ENCODE measurements around the gene ITFG1.
"Not testable (repeated sequence)": the region's sequence is repeated elsewhere in the genome, so short reads cannot be mapped to it uniquely, and the experiment has no call there.

Gene ITFG1

DNA sequence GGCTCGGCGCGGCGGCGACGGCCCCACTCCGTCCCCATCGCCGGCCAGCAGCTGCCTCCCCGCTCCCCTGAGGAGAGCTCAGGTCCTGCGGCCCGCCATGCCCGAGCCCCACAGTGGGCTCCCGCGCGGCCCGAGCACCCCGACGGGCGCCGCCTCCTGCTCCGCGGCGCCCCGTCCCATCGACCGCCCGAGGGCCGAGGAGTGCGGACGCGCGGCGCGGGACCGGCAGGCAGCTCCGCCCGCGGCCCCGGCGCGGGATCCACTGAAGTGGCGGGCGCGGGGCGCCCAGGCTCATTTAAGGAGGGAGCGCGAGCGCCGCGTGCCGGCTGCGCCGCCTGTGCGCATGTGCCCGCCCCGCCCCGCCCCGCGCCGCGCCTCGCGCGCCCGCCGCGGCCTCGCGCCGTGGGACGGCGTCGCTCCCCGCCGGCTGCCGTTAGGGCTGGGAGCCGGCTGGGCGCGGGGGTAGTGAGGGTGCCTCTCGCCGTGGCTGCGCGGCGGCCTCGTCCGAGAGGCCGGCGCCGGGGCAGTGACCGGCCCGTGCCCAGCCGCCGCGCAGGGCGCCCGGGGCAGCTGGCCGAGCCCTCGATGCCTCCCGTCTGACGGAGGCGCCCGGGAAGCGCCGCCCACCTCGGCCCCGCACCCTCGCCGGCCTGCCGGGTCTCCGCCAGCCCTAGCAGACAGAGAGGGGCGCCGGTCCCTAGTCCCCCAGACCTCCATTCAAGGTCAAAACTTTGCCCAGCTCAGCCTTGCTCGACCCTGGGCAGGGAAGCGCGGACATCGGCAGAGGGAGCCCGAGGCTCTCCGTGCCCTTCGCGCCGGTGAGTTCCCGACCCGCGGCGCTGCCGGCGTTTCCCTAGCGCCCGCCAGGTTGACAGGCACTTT lies 316.9 kb downstream of the ITFG1 start, which contains the start of gene NETO2:
NETO2 (minus strand) TSS at position 269 of the 882 bp plus-strand sequence. CDS start 333 bp downstream, outside the sequence.
- DNase-seq: peak; percentile 60 to 65

DNA sequence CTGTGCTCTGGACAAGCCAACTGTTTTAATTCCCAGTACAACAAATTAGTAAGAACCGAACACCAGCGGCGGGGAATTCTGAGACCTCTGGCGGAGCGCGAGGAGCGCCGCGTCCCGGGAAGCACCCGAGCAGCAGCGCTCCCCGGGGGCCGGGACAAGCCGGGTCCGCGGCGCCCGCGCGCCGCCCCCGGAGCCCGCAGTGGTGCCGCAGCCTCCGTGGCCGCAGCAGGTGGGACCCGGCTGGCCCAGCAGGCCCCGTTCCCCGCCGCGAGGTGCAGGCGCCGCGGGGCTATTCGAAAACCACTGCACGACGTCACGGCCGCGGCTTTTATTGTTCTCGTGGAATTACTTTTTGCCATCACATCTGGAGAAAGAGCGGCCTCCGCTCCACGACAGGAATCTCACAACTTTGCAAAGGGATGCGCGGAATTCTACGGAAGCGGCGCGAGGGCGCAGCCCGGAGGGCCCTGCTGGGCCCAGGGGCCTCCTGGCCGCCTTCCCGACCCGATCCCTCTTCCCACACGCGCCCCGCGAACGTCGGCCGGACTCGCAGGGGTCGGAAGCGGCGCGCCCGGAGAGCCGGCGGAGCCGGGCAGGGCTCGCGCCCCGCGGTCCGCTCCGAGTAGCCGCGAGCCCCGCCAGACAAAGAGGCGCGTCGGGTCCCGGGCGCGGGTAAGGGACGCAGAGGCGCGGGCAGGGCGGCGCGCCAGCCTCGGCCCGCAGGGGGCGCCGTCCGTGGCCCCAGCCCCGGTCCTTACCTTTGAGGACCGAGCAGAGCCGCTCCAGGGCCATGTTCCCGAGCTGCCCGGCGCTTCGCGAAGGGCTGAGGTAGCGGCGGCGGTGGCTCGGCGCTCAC lies 317.8 kb downstream of the ITFG1 start:
- peak; percentile 54 to 61 for DNase-seq

DNA sequence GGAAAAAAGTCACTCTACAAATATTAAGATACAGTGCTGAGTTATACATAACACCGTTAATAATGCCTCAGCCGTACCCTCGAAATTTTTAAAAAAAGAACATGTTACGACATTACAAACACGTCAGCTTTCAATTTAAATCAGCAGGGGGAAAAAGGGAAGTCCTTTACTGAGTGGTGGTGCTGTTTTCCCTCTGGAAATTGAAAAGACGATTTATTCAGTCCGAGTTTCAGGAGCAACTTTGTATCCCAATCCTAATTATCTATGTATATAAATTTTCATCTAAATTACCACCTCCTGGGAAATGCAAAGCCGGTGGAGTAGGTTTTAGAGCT lies 318.4 kb downstream of the ITFG1 start:
- no peak for DNase-seq

DNA sequence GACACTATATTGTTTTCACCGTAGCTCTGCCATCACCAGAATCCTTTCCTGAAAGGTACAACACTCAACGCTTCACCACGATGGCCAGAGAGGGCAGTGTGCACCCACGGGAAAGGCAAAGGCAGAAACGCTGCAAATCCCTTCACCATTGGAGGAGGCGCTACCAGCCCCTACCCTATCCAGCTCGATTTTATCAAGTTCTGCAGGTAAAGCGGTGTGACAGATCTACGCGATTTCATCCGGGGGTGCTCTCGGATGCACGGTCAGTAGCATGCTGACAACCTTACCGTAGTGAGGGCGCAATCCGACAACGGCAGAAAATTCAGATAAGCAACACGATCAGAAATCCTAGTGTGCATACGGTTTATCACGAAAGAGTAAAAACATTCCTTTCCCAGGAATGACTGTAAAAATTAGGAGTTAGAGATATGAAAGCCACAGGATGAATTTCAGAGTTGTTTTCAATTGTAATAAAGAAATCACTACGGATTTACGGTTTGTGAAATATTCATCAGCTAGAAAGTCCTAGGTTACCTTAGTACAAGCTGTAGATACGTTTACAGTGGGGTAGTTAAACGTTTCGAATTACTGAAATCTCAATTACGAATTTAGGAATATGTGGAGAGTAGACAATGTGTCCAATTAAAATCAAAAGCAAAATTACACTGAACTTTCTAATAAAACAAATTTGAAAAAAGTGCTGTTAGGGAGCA lies 318.9 kb downstream of the ITFG1 start:
- peak; percentile 76 to 82 for DNase-seq

DNA sequence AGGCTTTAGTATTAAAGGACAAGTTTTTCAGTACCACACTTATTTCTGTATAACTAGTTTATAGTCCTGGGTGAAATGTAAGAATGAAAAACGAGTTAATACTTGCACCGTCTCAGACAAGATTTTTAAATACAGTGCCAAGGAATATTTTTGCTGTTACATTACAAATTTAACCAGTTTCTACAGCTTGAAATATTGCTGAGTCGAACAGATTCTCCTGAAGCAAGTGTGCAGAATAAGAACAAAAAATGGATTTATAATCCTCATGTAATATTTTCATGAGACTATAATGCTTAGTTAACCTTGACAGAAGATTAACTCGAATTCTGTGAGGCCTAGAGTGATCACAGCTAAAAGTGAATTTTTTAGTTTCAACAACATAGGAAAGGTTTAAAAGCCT lies 320.2 kb downstream of the ITFG1 start:
- DNase-seq: no peak

DNA sequence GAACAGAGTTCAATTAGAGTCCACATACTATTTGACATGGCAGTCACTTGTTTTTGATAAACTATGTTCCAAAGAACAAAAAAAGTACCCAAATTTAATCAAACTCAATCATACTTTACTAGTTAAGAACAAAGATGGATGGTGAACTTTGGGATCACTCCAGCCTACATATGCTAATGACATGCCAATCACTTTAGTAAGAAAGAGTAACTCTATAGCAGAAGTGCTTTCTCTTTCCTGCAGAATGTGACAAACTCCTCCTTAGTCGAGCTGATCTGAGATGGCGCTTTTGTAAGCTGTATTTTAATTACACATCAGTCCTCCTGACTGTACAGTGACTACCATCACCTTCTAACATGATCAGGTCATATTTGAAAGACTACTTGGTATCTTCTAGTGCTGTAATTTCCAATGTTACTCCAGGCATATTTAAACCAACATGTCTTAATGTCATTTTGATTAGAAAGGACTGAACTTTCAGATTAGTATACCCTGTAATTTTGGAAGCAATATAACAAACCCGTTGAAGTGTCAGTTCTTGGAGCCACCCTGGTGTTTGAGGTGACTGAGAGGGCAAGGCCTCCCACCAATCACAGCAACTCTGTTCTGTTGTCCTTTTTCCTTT lies 321.2 kb downstream of the ITFG1 start:
- no peak for DNase-seq

DNA sequence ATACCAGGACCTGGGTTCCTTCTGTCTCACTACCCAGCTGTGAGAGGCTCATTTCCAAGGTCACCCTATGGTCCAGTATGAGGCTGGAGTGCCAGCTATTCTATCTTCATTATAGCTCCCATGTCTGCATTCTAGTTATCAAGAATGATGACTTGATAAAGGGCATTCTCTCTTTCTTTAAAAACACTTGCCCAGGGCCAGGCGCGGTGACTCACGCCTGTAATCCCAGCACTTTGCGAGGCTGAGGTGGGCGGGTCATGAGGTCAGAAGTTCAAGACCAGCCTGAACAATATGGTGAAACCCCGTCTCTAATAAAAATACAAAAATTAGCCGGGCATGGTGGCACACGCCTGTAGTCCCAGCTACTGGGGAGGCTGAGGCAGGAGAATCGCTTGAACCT lies 322.9 kb downstream of the ITFG1 start:
- DNase-seq: not testable (repeated sequence)

DNA sequence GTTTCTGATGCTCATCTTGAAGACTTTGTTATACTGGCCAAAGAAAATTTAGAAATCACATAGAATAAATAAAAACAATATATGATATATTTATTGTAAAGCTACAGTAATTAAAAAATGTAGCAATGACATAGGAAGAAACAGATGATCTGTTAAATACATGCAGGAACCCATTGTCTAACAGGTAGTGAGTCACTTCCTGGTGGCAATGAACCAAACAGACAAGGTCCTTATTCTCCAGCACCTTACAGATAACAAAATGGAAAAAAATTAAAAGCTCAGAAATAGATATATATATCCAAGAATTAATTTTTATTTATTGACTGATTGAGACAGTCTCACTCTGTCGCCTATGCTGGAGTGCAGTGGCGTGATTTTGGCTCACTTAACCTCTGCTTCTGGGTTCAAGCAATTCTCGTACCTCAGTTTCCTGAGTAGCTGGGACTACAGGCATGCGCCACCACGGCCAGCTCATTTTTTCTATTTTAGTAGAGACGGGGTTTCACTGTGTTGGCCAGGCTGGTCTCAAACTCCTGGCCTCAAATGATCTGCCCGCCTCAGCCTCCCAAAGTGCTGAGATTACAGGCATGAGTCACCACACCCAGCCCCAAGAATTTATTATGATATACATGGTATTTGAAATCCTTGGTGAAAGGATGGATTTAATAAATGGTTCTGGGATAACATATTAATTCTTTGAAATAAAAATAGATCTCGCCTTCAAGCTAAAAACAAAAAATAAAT lies 324.6 kb downstream of the ITFG1 start:
- no peak for DNase-seq

DNA sequence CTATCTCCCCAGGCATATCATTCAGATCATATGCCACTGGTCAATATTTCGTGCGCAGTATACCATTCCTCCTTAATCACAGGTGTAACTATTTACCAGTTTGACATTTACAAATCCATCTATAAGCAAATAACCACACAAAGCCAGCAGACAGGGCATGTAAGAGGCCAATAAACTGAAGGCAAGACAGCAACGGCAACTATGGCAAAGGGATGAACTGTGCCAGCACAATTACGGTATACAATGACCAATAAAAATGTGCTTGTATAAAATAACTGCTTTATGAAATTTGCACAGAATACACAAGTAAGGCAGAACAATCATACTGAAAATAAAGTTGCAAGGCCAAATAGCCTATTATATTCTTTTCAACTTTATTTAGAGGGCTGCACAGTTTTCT lies 326.3 kb downstream of the ITFG1 start:
- no peak for DNase-seq

DNA sequence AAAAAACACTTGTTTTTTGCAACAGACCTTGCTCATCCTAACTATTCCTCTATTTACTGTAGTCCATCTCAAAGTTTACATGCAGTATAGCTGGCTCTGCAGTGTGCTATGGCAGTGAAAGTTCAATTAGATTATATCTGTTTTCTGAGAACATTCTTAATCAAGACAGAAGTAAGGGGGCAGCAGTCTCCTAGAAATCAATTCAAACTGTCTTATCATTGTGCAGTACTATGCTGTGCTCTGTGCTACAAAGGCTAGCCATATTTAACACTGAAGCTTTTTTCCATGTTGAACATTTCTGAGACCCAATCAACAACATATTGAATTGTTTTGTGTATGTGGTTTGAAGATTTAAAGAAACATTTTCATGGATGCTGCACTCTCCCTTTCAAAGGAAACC lies 328.6 kb downstream of the ITFG1 start:
- no peak for DNase-seq

DNA sequence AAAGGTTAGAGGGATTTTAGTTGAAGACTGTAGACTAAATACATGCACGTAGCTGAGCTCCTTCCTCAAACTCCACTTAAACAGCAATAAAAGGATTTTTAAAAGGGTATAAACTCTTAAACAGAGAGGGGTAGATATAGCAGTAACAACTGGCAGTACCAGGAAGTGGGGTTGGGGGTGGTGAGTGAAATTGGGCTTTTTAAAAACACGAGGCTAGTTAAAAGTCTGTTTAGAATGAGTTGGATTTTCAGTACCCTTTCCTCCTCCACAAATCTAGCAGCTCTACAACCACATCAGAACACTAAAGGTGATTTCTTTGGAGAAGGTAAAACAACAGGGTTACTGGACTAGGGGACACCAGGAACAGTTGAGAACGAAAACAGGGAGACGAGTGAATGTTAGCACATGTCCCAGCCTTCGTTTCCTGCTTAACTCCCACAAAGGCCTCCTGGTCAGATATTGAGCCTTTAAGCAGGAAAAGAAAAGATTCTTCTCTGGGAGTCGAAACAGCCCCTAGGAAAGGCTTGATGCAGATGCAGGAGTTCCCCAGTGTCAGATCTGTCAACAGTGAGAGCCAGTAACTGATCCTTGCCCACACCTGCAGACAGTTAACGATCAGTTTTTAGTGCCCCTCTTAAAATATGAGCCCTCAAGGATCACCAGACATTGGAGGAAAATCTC lies 331.0 kb downstream of the ITFG1 start:
- no peak for DNase-seq

DNA sequence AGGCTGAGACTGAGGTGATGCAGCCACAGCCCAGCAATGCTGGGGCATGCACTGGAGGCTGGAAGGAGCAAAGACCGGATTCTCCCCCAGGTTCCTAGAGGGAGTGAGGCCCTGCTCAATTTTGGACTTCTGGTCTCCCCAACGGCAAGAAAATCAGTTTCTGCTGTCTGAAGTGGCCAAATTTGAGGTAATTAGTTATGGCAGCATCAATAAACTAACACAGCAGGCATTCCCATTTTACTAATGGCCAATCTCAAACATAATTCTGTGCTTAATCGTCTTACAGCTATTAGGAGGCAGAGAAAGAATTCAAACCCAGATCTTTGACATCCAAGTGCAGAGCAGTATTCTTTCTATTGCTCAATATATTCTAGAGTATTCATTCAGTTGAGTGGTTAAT lies 333.3 kb downstream of the ITFG1 start:
- DNase-seq: no peak

DNA sequence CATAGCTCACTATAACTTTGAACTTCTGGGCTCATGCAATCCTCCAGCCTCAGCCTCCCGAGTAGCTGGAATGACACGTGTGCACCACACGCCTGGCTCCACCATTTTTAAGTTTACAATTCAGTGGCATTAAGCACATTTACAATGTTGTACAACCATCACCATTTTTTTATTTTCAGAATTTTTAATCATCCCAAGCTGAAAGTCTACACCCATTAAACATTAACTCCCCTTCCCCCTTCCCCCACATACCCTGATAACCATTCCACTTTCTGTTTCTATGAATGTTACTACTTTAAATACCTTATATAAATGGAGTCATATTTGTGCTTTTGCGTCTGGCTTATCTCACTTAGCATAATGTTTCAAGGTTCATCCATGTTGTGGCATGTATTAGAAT lies 335.1 kb downstream of the ITFG1 start:
- DNase-seq: no peak

DNA sequence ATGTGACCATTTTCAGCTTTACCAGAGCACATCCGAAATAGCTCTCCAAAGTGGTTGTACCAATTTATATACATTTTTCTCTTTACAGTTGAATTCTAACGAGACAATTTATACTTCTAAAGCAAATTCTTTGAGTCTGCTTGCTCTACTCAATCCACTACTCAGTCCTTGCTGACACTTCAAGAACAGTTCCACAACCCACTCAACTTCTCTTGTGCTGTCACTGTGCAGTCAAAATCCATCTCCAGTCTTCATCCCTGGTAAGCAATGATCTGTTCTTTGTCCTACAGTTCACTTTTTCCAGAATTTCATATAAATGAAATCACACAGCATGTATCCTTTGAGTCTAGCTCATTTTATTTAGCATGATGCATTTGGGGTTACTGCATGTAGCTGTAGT lies 347.7 kb downstream of the ITFG1 start:
- no peak for DNase-seq

DNA sequence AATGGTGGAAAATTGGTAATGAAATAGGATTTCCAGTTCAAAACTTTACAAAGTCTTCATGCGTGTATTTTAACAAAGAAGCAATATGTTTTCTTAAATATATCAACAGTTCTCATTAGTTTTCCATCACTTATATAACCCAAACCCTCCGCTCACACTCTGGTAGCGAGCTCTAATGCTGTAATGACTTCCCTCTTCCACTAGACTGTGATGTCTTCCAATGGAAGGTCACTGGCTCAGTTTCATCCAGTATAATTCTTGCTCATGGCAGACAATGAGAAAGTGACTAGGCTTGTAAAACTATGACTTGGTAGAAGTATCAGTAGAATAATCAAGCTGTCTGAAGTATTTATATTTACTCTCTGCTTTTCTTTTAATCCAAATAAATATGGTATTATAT lies 349.9 kb downstream of the ITFG1 start:
- DNase-seq: no peak

DNA sequence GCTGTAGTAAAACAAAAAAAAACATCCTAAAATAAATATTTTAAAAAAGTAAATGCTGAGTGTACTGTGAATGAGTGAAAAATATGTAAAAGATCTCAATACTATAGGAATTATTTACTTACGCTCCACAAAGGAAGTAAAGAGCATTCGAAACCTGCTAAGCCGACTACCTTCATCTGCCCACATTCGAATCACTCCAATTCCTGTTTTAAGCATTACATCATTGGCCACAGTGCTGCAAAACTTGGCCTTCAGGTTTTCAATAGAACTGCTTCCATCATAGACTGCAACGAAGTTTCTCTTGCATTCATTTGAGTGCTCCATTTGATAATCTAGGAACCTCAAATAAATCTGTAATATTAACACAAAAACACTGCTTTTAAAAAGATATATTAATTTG lies 351.5 kb downstream of the ITFG1 start:
- no peak for DNase-seq
